Neural progenitor cell (in vitro differentiated cells): Measurements from ENCODE around the gene ZNF836.

Experiments
- EZH2phosphoT487 ChIP-seq: fragments of 200-600 bp; sonication (generic); IDR thresholded peaks from 2 replicates; pipeline ENCODE4 v1.6.1; 2017; ENCODE audit warnings: antibody characterized with exemption
- TF ChIP-seq, protein P1 (sequence below): fragments of 200-600 bp; sonication (generic); IDR thresholded peaks from 2 replicates; pipeline ENCODE4 v1.5.1; 2017; ENCODE audit warnings: antibody characterized with exemption, mild to moderate bottlenecking

GRCh38 chr19:52112624-52113023, 58.8 kb downstream of the ZNF836 start:
- TF ChIP-seq EZH2phosphoT487: no peak
- TF ChIP-seq, protein P1, sequence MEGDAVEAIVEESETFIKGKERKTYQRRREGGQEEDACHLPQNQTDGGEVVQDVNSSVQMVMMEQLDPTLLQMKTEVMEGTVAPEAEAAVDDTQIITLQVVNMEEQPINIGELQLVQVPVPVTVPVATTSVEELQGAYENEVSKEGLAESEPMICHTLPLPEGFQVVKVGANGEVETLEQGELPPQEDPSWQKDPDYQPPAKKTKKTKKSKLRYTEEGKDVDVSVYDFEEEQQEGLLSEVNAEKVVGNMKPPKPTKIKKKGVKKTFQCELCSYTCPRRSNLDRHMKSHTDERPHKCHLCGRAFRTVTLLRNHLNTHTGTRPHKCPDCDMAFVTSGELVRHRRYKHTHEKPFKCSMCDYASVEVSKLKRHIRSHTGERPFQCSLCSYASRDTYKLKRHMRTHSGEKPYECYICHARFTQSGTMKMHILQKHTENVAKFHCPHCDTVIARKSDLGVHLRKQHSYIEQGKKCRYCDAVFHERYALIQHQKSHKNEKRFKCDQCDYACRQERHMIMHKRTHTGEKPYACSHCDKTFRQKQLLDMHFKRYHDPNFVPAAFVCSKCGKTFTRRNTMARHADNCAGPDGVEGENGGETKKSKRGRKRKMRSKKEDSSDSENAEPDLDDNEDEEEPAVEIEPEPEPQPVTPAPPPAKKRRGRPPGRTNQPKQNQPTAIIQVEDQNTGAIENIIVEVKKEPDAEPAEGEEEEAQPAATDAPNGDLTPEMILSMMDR: no peak
